GM21737 (cell line): ENCODE data around the gene SRP9.
"Not testable (repeated sequence)": the region's sequence is repeated elsewhere in the genome, so short reads cannot be mapped to it uniquely, and the experiment has no call there.

Experiments used
- ATAC-seq: cut with Tn5 transposase; IDR thresholded peaks from one replicate; pipeline ENCODE4 v1.9.1; 2021; ENCODE audit warnings: mild to moderate bottlenecking, moderate library complexity; ENCODE audit not compliant: unreplicated experiment

SRP9 gene

DNA sequence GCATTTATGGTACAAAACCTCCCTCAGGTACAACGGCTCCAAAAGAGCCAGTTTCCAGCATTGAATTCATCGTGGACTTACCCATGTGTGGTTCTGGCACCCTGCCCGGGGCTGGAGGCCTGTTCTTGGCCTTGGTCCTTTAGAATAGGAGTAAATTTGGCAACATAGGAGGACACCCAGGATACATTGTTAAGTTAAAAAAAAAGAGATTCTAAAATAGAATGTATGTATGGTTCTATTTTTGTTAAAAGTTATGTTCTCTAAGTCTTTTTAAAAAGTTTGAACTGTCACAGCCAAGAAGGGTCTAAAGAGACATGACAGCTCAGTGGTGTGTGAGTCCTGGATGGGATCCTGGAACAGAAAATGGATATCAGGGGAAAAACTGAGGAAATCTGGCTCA lies 58.2 kb downstream of the SRP9 start:
- no peak for ATAC-seq

DNA sequence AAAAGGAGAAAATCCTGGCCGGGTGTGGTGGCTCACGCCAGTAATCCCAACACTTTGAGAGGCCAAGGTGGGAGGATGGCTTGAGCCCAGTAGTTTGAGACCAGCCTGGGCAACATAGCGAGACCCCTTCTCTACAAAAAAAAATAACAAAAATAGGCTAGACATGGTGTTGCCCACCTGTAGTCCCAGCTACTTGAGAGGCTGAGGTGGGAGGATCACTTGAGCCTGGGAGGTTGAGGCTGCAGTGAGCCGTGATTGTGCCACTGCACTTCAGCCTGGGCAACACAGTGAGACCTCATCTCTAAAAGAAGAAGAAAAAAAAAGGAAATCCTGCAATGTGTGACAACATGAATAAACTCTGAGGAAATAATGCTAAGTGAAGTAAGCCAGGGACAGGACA lies 58.7 kb downstream of the SRP9 start:
- not testable (repeated sequence) for ATAC-seq

DNA sequence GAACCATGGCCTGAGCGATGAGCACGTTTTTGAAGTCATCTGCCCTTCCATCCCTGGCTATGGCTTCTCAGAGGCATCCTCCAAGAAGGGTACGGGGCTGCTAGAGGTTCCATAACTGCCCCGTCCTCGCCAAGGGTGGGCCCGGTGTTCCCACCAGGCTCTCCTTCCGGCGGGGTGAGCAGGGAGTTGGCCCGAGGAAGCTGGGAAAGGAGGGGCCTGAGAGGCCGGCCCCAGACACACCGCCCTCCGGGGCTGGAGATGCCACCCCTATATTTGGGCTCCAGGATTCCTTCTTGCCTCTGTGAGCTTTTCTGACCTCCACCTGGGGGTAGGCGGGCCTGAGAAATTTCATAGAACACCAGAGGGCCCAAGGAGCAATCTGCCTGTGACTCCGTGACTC lies 61.2 kb downstream of the SRP9 start:
- ATAC-seq, result no peak
